Measurements from ENCODE around the gene RXFP2. TPM values are rescaled to one million over a fixed set of nuclear protein-coding genes. Genes with fewer than 3 reads are reported as not detected.

The RXFP2 gene
- total RNA-seq = not detected
- not detected for total RNA-seq (2013)
- total RNA-seq = 0 reads per million in 29 experiments

- Mint-ChIP-seq H3K27me3 (peaks cover 3 to 7% of the 10 kb centered on the region in 2 donors), H3K4me1 (peaks cover 2 to 5% (median 2%) of the 10 kb centered on the region in 3 donors), H3K27ac (no peak within 1 kb of the TSS), H3K36me3 (no peaks in the 10 kb centered on the region), H3K4me3 (no peak within 1 kb of the TSS), H3K9me3 (no peaks in the 10 kb centered on the region)
- no CpG with 5 or more reads among the region's 2 CpGs for WGBS (ENCODE audit: insufficient coverage)
- POLR2A ChIA-PET = no interaction called here
- DNase-seq (no peak), ATAC-seq (replicated peaks in 1 of 4) (no peak)
- Histone ChIP-seq H3K4me3 (ENCODE audit: control insufficient read depth in 1 of 2, extremely low read depth in 1 of 2, low read length in 1 of 2) (no peak within 1 kb of the TSS), H3K9me3 (no peaks in the 10 kb centered on the region), H3K36me3 (ENCODE audit: control insufficient read depth in 2 of 2, extremely low read depth in 1 of 2, insufficient read depth in 1 of 2, low read length in 1 of 2) (no peaks in the 10 kb centered on the region), H3K27ac (ENCODE audit: low read length) (no peak within 1 kb of the TSS), H3K4me1 (ENCODE audit: control insufficient read depth in 1 of 2, extremely low read depth in 1 of 2, insufficient read depth in 2 of 2, low read length in 2 of 2) (peaks cover 0 to 5% of the 10 kb centered on the region in 2 experiments), H3K27me3 (replicated peaks in 1 of 2; ENCODE audit: control insufficient read depth in 2 of 2, extremely low read depth in 1 of 2, insufficient read depth in 2 of 2, low read length in 1 of 2) (peaks cover 0 to 7% of the 10 kb centered on the region in 2 experiments)
- CTCF ChIA-PET = no interaction called here
Observed at GRCh38 chr13:31739226-31739625, at the start of gene RXFP2. RXFP2 (plus strand) TSS chr13:31739526; CDS start chr13:31739613, 87 bp downstream.

GRCh38 chr13:31697290-31697689 lies 42.0 kb upstream of the RXFP2 start:
- Histone ChIP-seq H3K36me3 (ENCODE audit: control insufficient read depth in 2 of 2, extremely low read depth in 1 of 2, insufficient read depth in 1 of 2, low read length in 1 of 2) (no peaks in the 10 kb centered on the region), H3K27me3 (replicated peaks in 1 of 2; ENCODE audit: control insufficient read depth in 2 of 2, extremely low read depth in 1 of 2, insufficient read depth in 2 of 2, low read length in 1 of 2) (no peaks in the 10 kb centered on the region), H3K27ac (ENCODE audit: low read length) (no peak overlapping the region), H3K4me3 (ENCODE audit: control insufficient read depth in 1 of 2, extremely low read depth in 1 of 2, low read length in 1 of 2) (no peak overlapping the region), H3K9me3 (no peaks in the 10 kb centered on the region), H3K4me1 (ENCODE audit: control insufficient read depth in 1 of 2, extremely low read depth in 1 of 2, insufficient read depth in 2 of 2, low read length in 2 of 2) (no peaks in the 10 kb centered on the region)
- DNase-seq (no peak), ATAC-seq (replicated peaks in 1 of 4) (no peak)
- CTCF ChIA-PET = no interaction called here
- Mint-ChIP-seq H3K27ac (no peak overlapping the region), H3K4me1 (no peaks in the 10 kb centered on the region), H3K36me3 (no peaks in the 10 kb centered on the region), H3K27me3 (no peaks in the 10 kb centered on the region), H3K9me3 (peaks cover 12 to 19% (median 13%) of the 10 kb centered on the region in 3 donors), H3K4me3 (no peak overlapping the region)
- POLR2A ChIA-PET = no interaction called here
- no CpG with 5 or more reads among the region's 1 CpG for WGBS (ENCODE audit: insufficient coverage)

GRCh38 chr13:31699650-31700049 lies 39.7 kb upstream of the RXFP2 start:
- DNase-seq (no peak), ATAC-seq (replicated peaks in 1 of 4) (no peak)
- no peak overlapping the region for H3K27ac ChIP-seq (ENCODE audit: low read length)
- Mint-ChIP-seq H3K4me3 (no peak overlapping the region), H3K36me3 (no peaks in the 10 kb centered on the region), H3K4me1 (no peaks in the 10 kb centered on the region), H3K27ac (no peak overlapping the region), H3K9me3 (peaks cover 10 to 11% (median 10%) of the 10 kb centered on the region in 3 donors), H3K27me3 (no peaks in the 10 kb centered on the region)
- WGBS (ENCODE audit: insufficient coverage) = no CpG with 5 or more reads among the region's 3 CpGs
- H3K27me3 ChIP-seq (replicated peaks in 1 of 2; ENCODE audit: control insufficient read depth in 2 of 2, extremely low read depth in 1 of 2, insufficient read depth in 2 of 2, low read length in 1 of 2) = peaks cover 0 to 4% of the 10 kb centered on the region in 2 experiments
- ChIA-PET POLR2A (interaction anchor here in 1 of 2 donors (0.6 kb wide), 1 partner anchor 36 kb away, joined by 4 read pairs; no protein-coding TSS in a partner anchor), CTCF (interaction anchor here (0.5 to 0.7 kb wide), 4 partner anchors 8 to 568 kb away, joined by 4 to 6 read pairs (median 5); no protein-coding TSS in a partner anchor)
- H3K9me3 ChIP-seq = no peaks in the 10 kb centered on the region
- no peak overlapping the region for H3K4me3 ChIP-seq (ENCODE audit: control insufficient read depth in 1 of 2, extremely low read depth in 1 of 2, low read length in 1 of 2)
- no peaks in the 10 kb centered on the region for H3K4me1 ChIP-seq (ENCODE audit: control insufficient read depth in 1 of 2, extremely low read depth in 1 of 2, insufficient read depth in 2 of 2, low read length in 2 of 2)
- no peaks in the 10 kb centered on the region for H3K36me3 ChIP-seq (ENCODE audit: control insufficient read depth in 2 of 2, extremely low read depth in 1 of 2, insufficient read depth in 1 of 2, low read length in 1 of 2)

- Histone ChIP-seq H3K4me1 (ENCODE audit: control insufficient read depth in 1 of 2, extremely low read depth in 1 of 2, insufficient read depth in 2 of 2, low read length in 2 of 2) (no peaks in the 10 kb centered on the region), H3K9me3 (no peaks in the 10 kb centered on the region), H3K27me3 (replicated peaks in 1 of 2; ENCODE audit: control insufficient read depth in 2 of 2, extremely low read depth in 1 of 2, insufficient read depth in 2 of 2, low read length in 1 of 2) (peaks cover 0 to 4% of the 10 kb centered on the region in 2 experiments), H3K4me3 (ENCODE audit: control insufficient read depth in 1 of 2, extremely low read depth in 1 of 2, low read length in 1 of 2) (no peak overlapping the region), H3K36me3 (ENCODE audit: control insufficient read depth in 2 of 2, extremely low read depth in 1 of 2, insufficient read depth in 1 of 2, low read length in 1 of 2) (no peaks in the 10 kb centered on the region), H3K27ac (ENCODE audit: low read length) (no peak overlapping the region)
- H3K27ac Mint-ChIP-seq = no peak overlapping the region
- CTCF ChIA-PET = no interaction called here
- H3K36me3 Mint-ChIP-seq = no peaks in the 10 kb centered on the region
- 57% methylated on average over 1 of the region's 3 CpGs for WGBS (ENCODE audit: insufficient coverage)
- DNase-seq (no peak), ATAC-seq (replicated peaks in 1 of 4) (no peak)
- H3K4me3 Mint-ChIP-seq = no peak overlapping the region
- peaks cover 6 to 8% of the 10 kb centered on the region in 2 donors for H3K27me3 Mint-ChIP-seq
- H3K4me1 Mint-ChIP-seq = no peaks in the 10 kb centered on the region
- peaks cover 0 to 9% (median 6%) of the 10 kb centered on the region in 3 donors for H3K9me3 Mint-ChIP-seq
- POLR2A ChIA-PET = no interaction called here
Observed at GRCh38 chr13:31703780-31704179, 35.5 kb upstream of the RXFP2 start.

- Mint-ChIP-seq H3K27ac (no peak overlapping the region), H3K9me3 (peaks cover 0 to 5% (median 4%) of the 10 kb centered on the region in 3 donors), H3K36me3 (no peaks in the 10 kb centered on the region), H3K4me1 (no peaks in the 10 kb centered on the region), H3K4me3 (no peak overlapping the region), H3K27me3 (peaks cover 6 to 8% of the 10 kb centered on the region in 2 donors)
- POLR2A ChIA-PET = no interaction called here
- no peak for ATAC-seq (replicated peaks in 1 of 4)
- DNase-seq = no peak
- Histone ChIP-seq H3K36me3 (ENCODE audit: control insufficient read depth in 2 of 2, extremely low read depth in 1 of 2, insufficient read depth in 1 of 2, low read length in 1 of 2) (no peaks in the 10 kb centered on the region), H3K4me1 (ENCODE audit: control insufficient read depth in 1 of 2, extremely low read depth in 1 of 2, insufficient read depth in 2 of 2, low read length in 2 of 2) (no peaks in the 10 kb centered on the region), H3K4me3 (ENCODE audit: control insufficient read depth in 1 of 2, extremely low read depth in 1 of 2, low read length in 1 of 2) (no peak overlapping the region), H3K27me3 (replicated peaks in 1 of 2; ENCODE audit: control insufficient read depth in 2 of 2, extremely low read depth in 1 of 2, insufficient read depth in 2 of 2, low read length in 1 of 2) (peaks cover 0 to 4% of the 10 kb centered on the region in 2 experiments), H3K9me3 (no peaks in the 10 kb centered on the region), H3K27ac (ENCODE audit: low read length) (no peak overlapping the region)
- WGBS (ENCODE audit: insufficient coverage) = no CpG with 5 or more reads among the region's 1 CpG
- CTCF ChIA-PET = no interaction called here
Observed at GRCh38 chr13:31706105-31706504, 33.2 kb upstream of the RXFP2 start.

GRCh38 chr13:31717583-31717982 lies 21.7 kb upstream of the RXFP2 start:
- H3K9me3 Mint-ChIP-seq = peaks cover 0 to 4% (median 0%) of the 10 kb centered on the region in 3 donors
- peaks cover 0 to 4% of the 10 kb centered on the region in 2 experiments for H3K27me3 ChIP-seq (replicated peaks in 1 of 2; ENCODE audit: control insufficient read depth in 2 of 2, extremely low read depth in 1 of 2, insufficient read depth in 2 of 2, low read length in 1 of 2)
- ChIA-PET CTCF (no interaction called here), POLR2A (no interaction called here)
- H3K36me3 ChIP-seq (ENCODE audit: control insufficient read depth in 2 of 2, extremely low read depth in 1 of 2, insufficient read depth in 1 of 2, low read length in 1 of 2) = no peaks in the 10 kb centered on the region
- H3K4me1 Mint-ChIP-seq = no peaks in the 10 kb centered on the region
- no peak overlapping the region for H3K27ac Mint-ChIP-seq
- H3K9me3 ChIP-seq = no peaks in the 10 kb centered on the region
- H3K27me3 Mint-ChIP-seq = peaks cover 13 to 20% of the 10 kb centered on the region in 2 donors
- H3K27ac ChIP-seq (ENCODE audit: low read length) = no peak overlapping the region
- no peak for DNase-seq
- H3K4me3 ChIP-seq (ENCODE audit: control insufficient read depth in 1 of 2, extremely low read depth in 1 of 2, low read length in 1 of 2) = no peak overlapping the region
- H3K36me3 Mint-ChIP-seq = no peaks in the 10 kb centered on the region
- no peak for ATAC-seq (replicated peaks in 1 of 4)
- H3K4me3 Mint-ChIP-seq = no peak overlapping the region
- H3K4me1 ChIP-seq (ENCODE audit: control insufficient read depth in 1 of 2, extremely low read depth in 1 of 2, insufficient read depth in 2 of 2, low read length in 2 of 2) = no peaks in the 10 kb centered on the region

GRCh38 chr13:31719214-31719613 lies 20.1 kb upstream of the RXFP2 start:
- no peaks in the 10 kb centered on the region for H3K4me1 Mint-ChIP-seq
- 61% methylated on average over 3 of the region's 3 CpGs for WGBS (ENCODE audit: insufficient coverage)
- no peak overlapping the region for H3K27ac Mint-ChIP-seq
- ATAC-seq (replicated peaks in 1 of 4) = no peak
- H3K4me3 ChIP-seq (ENCODE audit: control insufficient read depth in 1 of 2, extremely low read depth in 1 of 2, low read length in 1 of 2) = no peak overlapping the region
- peaks cover 0 to 4% of the 10 kb centered on the region in 2 experiments for H3K27me3 ChIP-seq (replicated peaks in 1 of 2; ENCODE audit: control insufficient read depth in 2 of 2, extremely low read depth in 1 of 2, insufficient read depth in 2 of 2, low read length in 1 of 2)
- H3K4me3 Mint-ChIP-seq = no peak overlapping the region
- no peaks in the 10 kb centered on the region for H3K36me3 Mint-ChIP-seq
- DNase-seq = no peak
- H3K27ac ChIP-seq (ENCODE audit: low read length) = no peak overlapping the region
- no peaks in the 10 kb centered on the region for H3K36me3 ChIP-seq (ENCODE audit: control insufficient read depth in 2 of 2, extremely low read depth in 1 of 2, insufficient read depth in 1 of 2, low read length in 1 of 2)
- H3K4me1 ChIP-seq (ENCODE audit: control insufficient read depth in 1 of 2, extremely low read depth in 1 of 2, insufficient read depth in 2 of 2, low read length in 2 of 2) = no peaks in the 10 kb centered on the region
- H3K9me3 Mint-ChIP-seq = peaks cover 0 to 5% (median 0%) of the 10 kb centered on the region in 3 donors
- POLR2A ChIA-PET = no interaction called here
- CTCF ChIA-PET = no interaction called here
- H3K9me3 ChIP-seq = no peaks in the 10 kb centered on the region
- H3K27me3 Mint-ChIP-seq = peaks cover 10 to 20% of the 10 kb centered on the region in 2 donors

Measured in T-cell (primary cell).